GM18867 (cell line): ENCODE results near the gene MIA.
A peak's percentile ranks its signal among the peaks of the same experiment; 100 is the strongest.
"Not testable (repeated sequence)": the region's sequence is repeated elsewhere in the genome, so short reads cannot be mapped to it uniquely, and the experiment has no call there.

Experiments
- ATAC-seq: cut with Tn5 transposase; IDR thresholded peaks from one replicate; pipeline ENCODE4 v1.9.1; 2021; ENCODE audit warnings: mild to moderate bottlenecking, moderate library complexity; ENCODE audit not compliant: unreplicated experiment

Gene MIA

GRCh38 chr19:40777937-40778705 lies 2.8 kb downstream of the MIA start, which contains the start of gene RAB4B:
Gene RAB4B (plus strand): TSS chr19:40778247. CDS start chr19:40778376, 129 bp downstream.
- ATAC-seq, result peak; percentile 62

GRCh38 chr19:40778706-40779284 lies 3.5 kb downstream of the MIA start:
- no peak for ATAC-seq

GRCh38 chr19:40780582-40780981 lies 5.3 kb downstream of the MIA start:
- ATAC-seq, result no peak

GRCh38 chr19:40781140-40781539 lies 5.8 kb downstream of the MIA start:
- ATAC-seq, result no peak

- ATAC-seq, result no peak
Measured at GRCh38 chr19:40783711-40784110, 8.4 kb downstream of the MIA start.

GRCh38 chr19:40784146-40784545 lies 8.8 kb downstream of the MIA start:
- ATAC-seq, result not testable (repeated sequence)

GRCh38 chr19:40785526-40785925 lies 10.2 kb downstream of the MIA start:
- ATAC-seq, result no peak

- no peak for ATAC-seq
Measured at GRCh38 chr19:40786060-40787037, 11.0 kb downstream of the MIA start.

GRCh38 chr19:40791349-40791748 lies 16.0 kb downstream of the MIA start:
- ATAC-seq, result no peak

GRCh38 chr19:40791996-40792395 lies 16.7 kb downstream of the MIA start:
- no peak for ATAC-seq

- no peak for ATAC-seq
Measured at GRCh38 chr19:40797166-40797962, 22.0 kb downstream of the MIA start.

GRCh38 chr19:40797963-40798682 lies 22.8 kb downstream of the MIA start:
- ATAC-seq, result no peak

GRCh38 chr19:40798683-40799557 lies 23.6 kb downstream of the MIA start, which contains the start of gene EGLN2:
Gene EGLN2 (plus strand): TSS chr19:40799191. CDS start chr19:40800573, 1,382 bp downstream.
- peak; percentile 74 for ATAC-seq

- ATAC-seq, result no peak
Measured at GRCh38 chr19:40799558-40800338, 24.4 kb downstream of the MIA start.

- ATAC-seq, result no peak
Measured at GRCh38 chr19:40800339-40800996, 25.1 kb downstream of the MIA start.

GRCh38 chr19:40800997-40801377 lies 25.7 kb downstream of the MIA start:
- ATAC-seq, result no peak
